22Rv1 (cell line): ENCODE results near the gene GAS7.
"Not testable (repeated sequence)": the region's sequence is repeated elsewhere in the genome, so short reads cannot be mapped to it uniquely, and the experiment has no call there.

Source experiments
- H3K27ac ChIP-seq: fragments of 450-650 bp; 2 replicates; pipeline ENCODE4 v1.5.1; 2017
- CTCF ChIP-seq: fragments of 450-650 bp; IDR thresholded peaks from 2 replicates; pipeline ENCODE4 v1.5.1; 2017; ENCODE audit warnings: mild to moderate bottlenecking
- ZFX ChIP-seq: fragments of 450-650 bp; IDR thresholded peaks from 2 replicates; pipeline ENCODE4 v1.6.1; 2017; ENCODE audit warnings: antibody characterized with exemption, borderline replicate concordance

GAS7 gene

GRCh38 chr17:10060526-10060925 lies 137.9 kb downstream of the GAS7 start:
- TF ChIP-seq CTCF (no peak), ZFX (no peak)
- H3K27ac ChIP-seq = no peak overlapping the region

- TF ChIP-seq CTCF = no peak
- TF ChIP-seq ZFX = no peak
- H3K27ac ChIP-seq = no peak overlapping the region
These were observed 138.7 kb downstream of the GAS7 start for GRCh38 chr17:10059684-10060211.

GRCh38 chr17:10058921-10059683 lies 139.3 kb downstream of the GAS7 start:
- no peak overlapping the region for H3K27ac ChIP-seq
- TF ChIP-seq ZFX (no peak), CTCF (no peak)

- not testable (repeated sequence) for H3K27ac ChIP-seq
These were observed 140.9 kb downstream of the GAS7 start for GRCh38 chr17:10057466-10057865.

- no peak for TF ChIP-seq CTCF
- no peak for TF ChIP-seq ZFX
- H3K27ac ChIP-seq = no peak overlapping the region
These were observed 143.0 kb downstream of the GAS7 start for GRCh38 chr17:10055262-10055975.

GRCh38 chr17:10053782-10054540 lies 144.4 kb downstream of the GAS7 start:
- no peak for TF ChIP-seq ZFX
- no peak for TF ChIP-seq CTCF
- H3K27ac ChIP-seq = no peak overlapping the region

GRCh38 chr17:10052106-10052813 lies 146.1 kb downstream of the GAS7 start:
- no peak for TF ChIP-seq CTCF
- no peak for TF ChIP-seq ZFX
- H3K27ac ChIP-seq = no peak overlapping the region
